Neural cell (in vitro differentiated cells): ENCODE results near the gene LRMDA. TPM values are rescaled to one million over a fixed set of nuclear protein-coding genes. Genes with fewer than 3 reads are reported as not detected.

Experiments
- H2AFZ ChIP-seq: fragments of 200-600, 300-800 bp; sonication (generic), shearing (Covaris generic); 2 replicates; pipeline ENCODE4 v1.6.0; 2014; ENCODE audit warnings: low read depth, mild to moderate bottlenecking, antibody characterized with exemption, low read length, moderate library complexity
- H3F3A ChIP-seq: fragments of 200-600 bp; shearing (Covaris generic); 2 replicates; pipeline ENCODE4 v1.6.1; 2016; ENCODE audit warnings: mild to moderate bottlenecking, moderate library complexity, mixed read lengths, antibody characterized with exemption, low read length; ENCODE audit not compliant: insufficient read depth, poor library complexity, severe bottlenecking
- H3K27ac ChIP-seq: fragments of 200-600, 300-800 bp; sonication (generic), shearing (Covaris generic); 2 replicates; pipeline ENCODE4 v1.5.1; 2014; ENCODE audit warnings: mild to moderate bottlenecking, low read length, moderate library complexity
- H3K27me3 ChIP-seq: fragments of 300-800, 200-600 bp; sonication (generic), shearing (Covaris generic); 2 replicates; pipeline ENCODE4 v1.6.0; 2014; ENCODE audit warnings: mild to moderate bottlenecking, low read depth, low read length, moderate library complexity; ENCODE audit not compliant: insufficient read depth
- H3K36me3 ChIP-seq: fragments of 300-800, 200-600 bp; sonication (generic), shearing (Covaris generic); 2 replicates; pipeline ENCODE4 v1.5.1; 2014; ENCODE audit warnings: mild to moderate bottlenecking, antibody characterized with exemption, low read length, moderate library complexity; ENCODE audit not compliant: insufficient read depth
- H3K4me2 ChIP-seq: fragments of 300-800, 200-600 bp; sonication (generic), shearing (Covaris generic); 2 replicates; pipeline ENCODE4 v1.6.0; 2014; ENCODE audit warnings: mild to moderate bottlenecking, low read length
- H3K4me3 ChIP-seq: fragments of 300-800, 200-600 bp; sonication (generic), shearing (Covaris generic); 2 replicates; pipeline ENCODE4 v1.5.1; 2014; ENCODE audit warnings: mild to moderate bottlenecking, low read length, moderate library complexity
- H3K79me2 ChIP-seq: fragments of 200-600 bp; shearing (Covaris generic); replicated peaks from 2 replicates; pipeline ENCODE4 v1.6.0; 2014; ENCODE audit warnings: mild to moderate bottlenecking, low read length, moderate library complexity; ENCODE audit not compliant: insufficient read depth
- H3K9ac ChIP-seq: fragments of 300-800, 200-600 bp; sonication (generic), shearing (Covaris generic); 2 replicates; pipeline ENCODE4 v1.6.1; 2016; ENCODE audit warnings: mild to moderate bottlenecking, low read length, mixed read lengths
- H3K9me2 ChIP-seq: fragments of 200-600 bp; shearing (Covaris generic); 2 replicates; pipeline ENCODE4 v1.6.1; 2016; ENCODE audit warnings: mild to moderate bottlenecking, low read length, mixed read lengths; ENCODE audit not compliant: insufficient read depth
- H3K9me3 ChIP-seq: fragments of 200-600, 300-800 bp; sonication (generic), shearing (Covaris generic); 2 replicates; pipeline ENCODE4 v1.6.1; 2016; ENCODE audit warnings: mild to moderate bottlenecking, mixed run types, low read length, moderate library complexity, mixed read lengths
- H4K20me1 ChIP-seq: fragments of 200-600 bp; shearing (Covaris generic); 2 replicates; pipeline ENCODE4 v1.6.1; 2016; ENCODE audit warnings: mild to moderate bottlenecking, mixed run types; ENCODE audit not compliant: insufficient read depth
- EP300 ChIP-seq: fragments of 450-650 bp; conservative IDR thresholded peaks from 2 replicates; pipeline ENCODE4 v1.6.1; 2014; ENCODE audit warnings: antibody characterized with exemption, mild to moderate bottlenecking, moderate library complexity; ENCODE audit not compliant: poor library complexity, severe bottlenecking
- EZH2 ChIP-seq: fragments of 200-600, 300-800 bp; shearing (Covaris generic), sonication (generic); IDR thresholded peaks from 2 replicates; pipeline ENCODE4 v1.6.1; 2014; ENCODE audit warnings: antibody characterized with exemption, low read length, borderline replicate concordance, mild to moderate bottlenecking; ENCODE audit not compliant: insufficient read depth, poor library complexity, severe bottlenecking
- MXI1 ChIP-seq: fragments of 450-650 bp; conservative IDR thresholded peaks from 2 replicates; pipeline ENCODE4 v1.6.1; 2014; ENCODE audit warnings: antibody characterized with exemption, mild to moderate bottlenecking; ENCODE audit not compliant: poor library complexity, severe bottlenecking
- POLR2AphosphoS5 ChIP-seq: IDR thresholded peaks from 2 replicates; pipeline ENCODE4 v1.6.1; 2012
- RAD21 ChIP-seq: fragments of 450-650 bp; conservative IDR thresholded peaks from 2 replicates; pipeline ENCODE4 v1.6.1; 2014; ENCODE audit warnings: antibody characterized with exemption, mild to moderate bottlenecking, moderate library complexity
- SMC3 ChIP-seq: fragments of 450-650 bp; conservative IDR thresholded peaks from 2 replicates; pipeline ENCODE4 v1.6.1; 2014; ENCODE audit warnings: antibody characterized with exemption, mild to moderate bottlenecking, moderate library complexity; ENCODE audit not compliant: poor library complexity
- TAF1 ChIP-seq: IDR thresholded peaks from 2 replicates; pipeline ENCODE4 v1.6.1; 2012; ENCODE audit warnings: low read depth
- polyA plus RNA-seq: library from polyadenylated mRNA; depleted of rRNA; stranded (reverse); fragments of >200 nt; gene quantifications from 2 replicates; pipeline ENCODE4 v1.2.3, GENCODE V29; 2014
- TF ChIP-seq, protein P1 (sequence below): IDR thresholded peaks from 2 replicates; pipeline ENCODE4 v1.6.1; 2012; ENCODE audit warnings: borderline replicate concordance
- TF ChIP-seq, protein P2 (sequence below): fragments of 450-650 bp; IDR thresholded peaks from 2 replicates; pipeline ENCODE4 v1.5.1; 2014; ENCODE audit warnings: antibody characterized with exemption, mild to moderate bottlenecking, moderate library complexity; ENCODE audit not compliant: poor library complexity, severe bottlenecking

Gene LRMDA
- polyA plus RNA-seq, 1 donor from 2014 or later = 5.6 TPM

- Histone ChIP-seq H3F3A (no peaks in the 10 kb centered on the region), H3K9me3 (no peaks in the 10 kb centered on the region), H3K79me2 (no peaks in the 10 kb centered on the region), H3K4me2 (no peak overlapping the region), H3K9me2 (no peaks in the 10 kb centered on the region), H4K20me1 (no peaks in the 10 kb centered on the region), H3K4me3 (no peak overlapping the region), H3K9ac (no peak overlapping the region), H3K27ac (no peak overlapping the region), H3K27me3 (no peaks in the 10 kb centered on the region), H2AFZ (no peak overlapping the region), H3K36me3 (no peaks in the 10 kb centered on the region)
- TF ChIP-seq, protein P1, sequence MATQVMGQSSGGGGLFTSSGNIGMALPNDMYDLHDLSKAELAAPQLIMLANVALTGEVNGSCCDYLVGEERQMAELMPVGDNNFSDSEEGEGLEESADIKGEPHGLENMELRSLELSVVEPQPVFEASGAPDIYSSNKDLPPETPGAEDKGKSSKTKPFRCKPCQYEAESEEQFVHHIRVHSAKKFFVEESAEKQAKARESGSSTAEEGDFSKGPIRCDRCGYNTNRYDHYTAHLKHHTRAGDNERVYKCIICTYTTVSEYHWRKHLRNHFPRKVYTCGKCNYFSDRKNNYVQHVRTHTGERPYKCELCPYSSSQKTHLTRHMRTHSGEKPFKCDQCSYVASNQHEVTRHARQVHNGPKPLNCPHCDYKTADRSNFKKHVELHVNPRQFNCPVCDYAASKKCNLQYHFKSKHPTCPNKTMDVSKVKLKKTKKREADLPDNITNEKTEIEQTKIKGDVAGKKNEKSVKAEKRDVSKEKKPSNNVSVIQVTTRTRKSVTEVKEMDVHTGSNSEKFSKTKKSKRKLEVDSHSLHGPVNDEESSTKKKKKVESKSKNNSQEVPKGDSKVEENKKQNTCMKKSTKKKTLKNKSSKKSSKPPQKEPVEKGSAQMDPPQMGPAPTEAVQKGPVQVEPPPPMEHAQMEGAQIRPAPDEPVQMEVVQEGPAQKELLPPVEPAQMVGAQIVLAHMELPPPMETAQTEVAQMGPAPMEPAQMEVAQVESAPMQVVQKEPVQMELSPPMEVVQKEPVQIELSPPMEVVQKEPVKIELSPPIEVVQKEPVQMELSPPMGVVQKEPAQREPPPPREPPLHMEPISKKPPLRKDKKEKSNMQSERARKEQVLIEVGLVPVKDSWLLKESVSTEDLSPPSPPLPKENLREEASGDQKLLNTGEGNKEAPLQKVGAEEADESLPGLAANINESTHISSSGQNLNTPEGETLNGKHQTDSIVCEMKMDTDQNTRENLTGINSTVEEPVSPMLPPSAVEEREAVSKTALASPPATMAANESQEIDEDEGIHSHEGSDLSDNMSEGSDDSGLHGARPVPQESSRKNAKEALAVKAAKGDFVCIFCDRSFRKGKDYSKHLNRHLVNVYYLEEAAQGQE = no peak
Observed at GRCh38 chr10:75959912-75960311, 528.5 kb downstream of the LRMDA start.

DNA sequence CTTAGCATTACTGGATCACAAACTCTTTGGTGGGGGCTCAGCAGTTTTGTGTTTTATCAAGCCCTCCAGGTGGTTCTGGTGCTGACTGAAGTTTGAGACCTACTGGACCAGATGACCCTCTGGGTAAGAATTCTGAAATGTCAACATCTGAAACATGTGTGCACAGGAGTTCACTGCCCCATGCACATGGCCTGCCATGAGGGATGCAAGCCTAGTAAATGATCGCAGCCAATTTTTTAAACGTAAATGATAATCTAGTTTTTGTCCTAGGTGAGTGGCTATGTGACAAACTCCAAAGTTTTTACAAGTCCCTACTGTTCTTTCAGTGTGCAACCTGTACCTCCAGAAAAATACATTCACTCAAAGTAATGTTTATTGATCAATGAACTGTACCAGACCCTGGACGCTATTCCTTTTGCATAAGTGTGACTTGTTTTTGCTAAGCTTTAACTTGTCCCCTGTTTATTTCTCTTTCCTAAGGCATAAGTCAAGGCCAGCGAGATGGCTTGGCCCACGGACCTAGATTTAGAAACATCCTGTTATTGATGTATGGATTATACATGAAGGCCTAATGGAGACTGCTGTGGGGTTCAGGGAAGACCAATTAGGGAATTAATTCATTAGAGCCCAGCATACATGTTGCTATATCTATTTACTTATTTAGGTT lies 531.1 kb downstream of the LRMDA start:
- TF ChIP-seq MXI1 (no peak), TAF1 (no peak), POLR2AphosphoS5 (no peak), EZH2 (no peak), SMC3 (no peak), RAD21 (no peak), EP300 (no peak)
- TF ChIP-seq, protein P1 = no peak
- TF ChIP-seq, protein P2, sequence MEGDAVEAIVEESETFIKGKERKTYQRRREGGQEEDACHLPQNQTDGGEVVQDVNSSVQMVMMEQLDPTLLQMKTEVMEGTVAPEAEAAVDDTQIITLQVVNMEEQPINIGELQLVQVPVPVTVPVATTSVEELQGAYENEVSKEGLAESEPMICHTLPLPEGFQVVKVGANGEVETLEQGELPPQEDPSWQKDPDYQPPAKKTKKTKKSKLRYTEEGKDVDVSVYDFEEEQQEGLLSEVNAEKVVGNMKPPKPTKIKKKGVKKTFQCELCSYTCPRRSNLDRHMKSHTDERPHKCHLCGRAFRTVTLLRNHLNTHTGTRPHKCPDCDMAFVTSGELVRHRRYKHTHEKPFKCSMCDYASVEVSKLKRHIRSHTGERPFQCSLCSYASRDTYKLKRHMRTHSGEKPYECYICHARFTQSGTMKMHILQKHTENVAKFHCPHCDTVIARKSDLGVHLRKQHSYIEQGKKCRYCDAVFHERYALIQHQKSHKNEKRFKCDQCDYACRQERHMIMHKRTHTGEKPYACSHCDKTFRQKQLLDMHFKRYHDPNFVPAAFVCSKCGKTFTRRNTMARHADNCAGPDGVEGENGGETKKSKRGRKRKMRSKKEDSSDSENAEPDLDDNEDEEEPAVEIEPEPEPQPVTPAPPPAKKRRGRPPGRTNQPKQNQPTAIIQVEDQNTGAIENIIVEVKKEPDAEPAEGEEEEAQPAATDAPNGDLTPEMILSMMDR = no peak
- Histone ChIP-seq H3K27ac (no peak overlapping the region), H3K9me3 (no peaks in the 10 kb centered on the region), H3K9me2 (no peaks in the 10 kb centered on the region), H2AFZ (no peak overlapping the region), H3K4me2 (no peak overlapping the region), H3K9ac (no peak overlapping the region), H3K36me3 (no peaks in the 10 kb centered on the region), H4K20me1 (no peaks in the 10 kb centered on the region), H3F3A (no peaks in the 10 kb centered on the region), H3K27me3 (no peaks in the 10 kb centered on the region), H3K79me2 (no peaks in the 10 kb centered on the region), H3K4me3 (no peak overlapping the region)
